HG03175 (cell line): ENCODE results near the gene KIAA0930.
"Not testable (repeated sequence)": the region's sequence is repeated elsewhere in the genome, so short reads cannot be mapped to it uniquely, and the experiment has no call there.

ENCODE experiments used
- ATAC-seq: cut with Tn5 transposase; IDR thresholded peaks from one replicate; pipeline ENCODE4 v1.9.1; 2021; ENCODE audit warnings: mild to moderate bottlenecking, moderate library complexity; ENCODE audit not compliant: unreplicated experiment

The KIAA0930 gene

GRCh38 chr22:45202333-45203149, 38.2 kb downstream of the KIAA0930 start:
- ATAC-seq, result no peak

GRCh38 chr22:45201678-45202332, 38.9 kb downstream of the KIAA0930 start:
- ATAC-seq, result no peak

GRCh38 chr22:45200860-45201511, 39.7 kb downstream of the KIAA0930 start:
- no peak for ATAC-seq

DNA sequence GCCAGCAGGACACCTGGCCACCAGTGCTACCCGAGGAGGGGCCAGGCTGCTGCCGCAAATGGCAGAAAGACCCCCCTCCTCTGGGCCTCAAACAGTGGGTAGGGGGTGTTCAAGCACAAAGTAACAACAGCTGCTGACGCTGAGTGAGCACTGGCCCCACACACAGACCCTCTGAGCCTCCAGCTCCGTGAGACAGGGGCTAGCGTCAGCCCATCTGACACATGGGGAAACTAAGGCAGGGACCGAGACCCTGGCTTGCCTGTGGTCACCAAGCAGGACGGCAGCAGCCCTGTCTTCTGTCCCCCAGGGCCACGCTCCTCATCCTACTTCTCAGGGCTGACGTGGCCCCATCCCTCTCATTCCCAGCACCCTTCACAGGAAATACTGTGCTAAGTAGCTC, 40.5 kb downstream of the KIAA0930 start:
- no peak for ATAC-seq

- ATAC-seq, result no peak
These were observed 41.0 kb downstream of the KIAA0930 start for GRCh38 chr22:45199723-45200122.

DNA sequence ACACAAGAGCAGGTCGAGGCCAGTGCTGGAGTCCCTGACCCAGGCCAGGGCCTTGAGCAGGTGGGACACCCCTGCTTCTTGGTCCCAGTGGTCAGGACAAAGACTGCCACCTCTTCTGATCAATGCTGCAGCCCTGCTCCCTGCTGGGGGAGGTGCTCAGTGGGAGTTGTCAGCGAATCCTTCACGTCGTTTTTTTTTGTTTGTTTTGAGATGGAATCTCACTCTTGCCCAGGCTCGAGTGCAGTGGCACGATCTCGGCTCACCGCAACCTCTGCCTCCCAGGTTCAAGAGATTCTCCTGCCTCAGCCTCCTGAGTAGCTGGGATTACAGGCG, 42.3 kb downstream of the KIAA0930 start:
- no peak for ATAC-seq

- no peak for ATAC-seq
These were observed 42.9 kb downstream of the KIAA0930 start for GRCh38 chr22:45197606-45198462.

DNA sequence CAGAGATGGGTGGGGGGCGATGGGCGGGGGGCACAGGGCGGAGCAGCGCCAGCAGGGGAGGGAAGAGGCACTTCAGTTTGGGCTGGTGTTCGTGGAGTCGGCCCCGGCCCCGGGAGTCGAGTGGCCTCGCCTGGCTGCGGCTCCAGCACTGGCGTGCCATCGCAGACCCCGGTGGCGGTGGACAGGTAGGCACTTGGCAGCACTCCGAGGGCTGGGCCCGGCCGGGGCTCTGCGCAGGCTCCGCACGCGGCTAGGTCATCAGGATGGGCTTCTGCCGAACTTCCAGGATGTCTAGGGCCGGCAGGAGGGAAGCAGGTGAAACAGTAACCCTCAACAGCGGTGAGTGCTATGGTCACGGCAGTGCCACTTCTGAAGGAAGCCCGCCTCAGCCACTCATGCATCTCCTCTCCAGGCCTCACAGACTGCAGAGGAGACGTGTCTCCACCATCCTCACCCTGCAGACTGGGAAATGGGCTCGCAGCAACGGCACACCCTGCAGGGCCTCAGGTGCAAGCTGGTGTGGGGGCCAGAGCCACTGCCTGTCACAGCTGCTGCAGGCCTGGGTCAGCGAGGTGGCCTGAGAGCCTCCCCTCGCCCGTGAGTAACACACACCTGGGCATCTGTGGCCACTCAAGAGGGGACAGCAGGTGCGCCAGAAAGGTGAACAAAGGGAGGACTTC, 43.6 kb downstream of the KIAA0930 start:
- no peak for ATAC-seq

GRCh38 chr22:45196308-45196707, 44.4 kb downstream of the KIAA0930 start:
- no peak for ATAC-seq

GRCh38 chr22:45195616-45196015, 45.1 kb downstream of the KIAA0930 start:
- no peak for ATAC-seq

GRCh38 chr22:45194686-45195085, 46.0 kb downstream of the KIAA0930 start:
- ATAC-seq, result no peak

DNA sequence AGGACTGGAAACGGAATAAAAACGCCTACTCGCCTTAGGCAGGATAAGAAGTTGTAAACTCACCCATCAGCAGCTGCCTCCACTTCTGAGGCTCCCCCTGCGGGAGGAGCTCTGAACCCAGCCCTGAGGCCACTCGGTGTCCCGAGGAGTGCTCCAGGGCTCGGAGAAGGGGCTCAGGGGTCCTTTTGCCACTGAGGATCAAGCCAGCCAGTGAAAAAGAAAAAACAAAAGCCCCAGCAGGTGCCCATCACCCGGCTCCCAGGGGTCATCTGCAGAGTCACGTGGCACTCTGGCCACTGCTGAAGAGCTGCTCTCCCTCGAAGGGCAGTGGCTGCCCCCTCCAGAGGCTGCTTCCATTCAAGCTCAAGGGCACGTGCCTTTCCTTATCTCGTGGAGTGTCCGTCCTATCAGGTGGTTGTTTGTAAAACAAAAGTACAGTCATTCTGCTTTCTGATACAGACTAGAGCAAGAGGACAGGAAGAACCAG, 48.0 kb downstream of the KIAA0930 start:
- ATAC-seq, result no peak

- not testable (repeated sequence) for ATAC-seq
These were observed 48.9 kb downstream of the KIAA0930 start for GRCh38 chr22:45191746-45192145.

GRCh38 chr22:45190202-45190872, 50.4 kb downstream of the KIAA0930 start:
- ATAC-seq, result no peak

GRCh38 chr22:45188779-45189178, 51.9 kb downstream of the KIAA0930 start:
- ATAC-seq, result no peak

DNA sequence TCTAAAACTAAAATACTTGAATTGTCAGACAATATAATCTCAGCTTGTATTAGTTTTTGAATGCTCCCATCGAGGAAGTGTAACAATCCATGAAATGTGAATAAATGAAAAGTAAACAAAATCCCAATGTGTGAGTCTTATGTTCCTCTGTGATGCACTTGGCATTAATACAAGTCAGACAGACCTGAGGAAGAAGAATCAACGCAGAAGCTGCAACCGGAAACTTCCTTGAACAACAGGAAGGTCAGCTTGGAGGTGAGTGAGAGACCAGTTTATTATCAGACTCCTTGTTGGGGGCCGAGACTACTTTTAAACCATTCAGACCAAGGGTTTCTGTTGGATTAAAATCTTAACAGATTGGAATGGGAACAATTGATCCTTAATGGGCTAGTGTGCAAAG, 52.8 kb downstream of the KIAA0930 start:
- ATAC-seq, result no peak

- no peak for ATAC-seq
These were observed 54.8 kb downstream of the KIAA0930 start for GRCh38 chr22:45185718-45186514.

DNA sequence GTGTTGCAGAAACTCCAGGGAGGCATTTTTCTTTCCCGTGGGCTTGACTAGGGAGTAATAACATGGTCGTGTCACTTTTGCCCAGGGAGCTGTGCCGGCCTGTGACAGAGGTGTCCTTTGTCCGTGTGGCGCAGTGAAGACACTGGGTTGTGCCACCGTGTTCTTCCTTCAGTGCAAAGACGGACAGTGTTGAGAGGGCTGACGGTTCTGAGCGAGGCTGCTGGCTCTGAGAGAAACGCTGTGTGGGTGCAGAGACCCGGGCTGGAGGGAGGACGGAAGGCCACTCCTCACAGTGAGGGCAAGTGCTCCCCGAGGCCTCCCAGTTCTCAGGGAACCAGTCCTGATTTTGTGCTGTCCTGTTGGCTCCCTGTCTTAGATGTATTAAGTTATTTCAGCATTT, 56.7 kb downstream of the KIAA0930 start:
- no peak for ATAC-seq

DNA sequence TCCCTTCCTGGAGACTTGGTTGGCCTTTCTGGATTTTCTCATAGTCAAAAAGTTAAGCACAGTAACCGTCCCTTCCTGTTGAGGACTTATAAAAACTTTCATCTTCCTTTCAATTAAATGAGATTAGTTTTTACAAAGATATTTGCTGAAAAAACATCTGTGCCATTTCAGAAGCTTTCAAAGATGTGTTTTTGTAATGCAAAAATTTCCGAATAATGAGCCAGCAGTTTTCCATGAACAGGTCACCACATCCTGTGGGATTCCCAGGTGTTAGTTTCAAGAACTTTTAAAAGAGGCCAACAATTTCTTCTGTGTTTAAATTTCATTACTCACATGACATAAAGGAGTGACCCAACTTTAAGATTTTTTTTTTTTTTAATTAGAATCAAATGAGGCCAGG, 58.9 kb downstream of the KIAA0930 start:
- ATAC-seq, result no peak
